H9 (cell line): ENCODE data around the gene FXYD3. TPM values are rescaled to one million over a fixed set of nuclear protein-coding genes. Genes with fewer than 3 reads are reported as not detected.
"Not testable (repeated sequence)": the region's sequence is repeated elsewhere in the genome, so short reads cannot be mapped to it uniquely, and the experiment has no call there.

ENCODE experiments used
- DNase-seq: peaks from one replicate; pipeline ENCODE4 v3.0.0-alpha.2; 2017
- H2AFZ ChIP-seq: one replicate; pipeline ENCODE4 v1.6.1; 2013; ENCODE audit warnings: mild to moderate bottlenecking, low read length, control low read depth, moderate library complexity
- H2AK5ac ChIP-seq: 2 replicates; pipeline ENCODE4 v1.6.1; 2013; ENCODE audit warnings: low read length, control low read depth, mixed read lengths; ENCODE audit not compliant: insufficient read length
- H2BK120ac ChIP-seq: one replicate; pipeline ENCODE4 v1.6.1; 2013; ENCODE audit warnings: low read depth, mild to moderate bottlenecking, low read length, control low read depth, inconsistent platforms; ENCODE audit not compliant: poor library complexity, severe bottlenecking
- H2BK12ac ChIP-seq: 2 replicates; pipeline ENCODE4 v1.6.1; 2013; ENCODE audit warnings: low read length, control low read depth, mixed read lengths, low read depth; ENCODE audit not compliant: insufficient read length
- H2BK15ac ChIP-seq: 2 replicates; pipeline ENCODE4 v1.6.1; 2013; ENCODE audit warnings: low read depth, low read length, control low read depth
- H2BK20ac ChIP-seq: one replicate; pipeline ENCODE4 v1.6.1; 2013; ENCODE audit warnings: low read depth, mild to moderate bottlenecking, low read length, control low read depth, inconsistent platforms; ENCODE audit not compliant: poor library complexity, severe bottlenecking
- H2BK5ac ChIP-seq: 2 replicates; pipeline ENCODE4 v1.6.1; 2013; ENCODE audit warnings: low read length, control low read depth, mixed read lengths; ENCODE audit not compliant: insufficient read length
- H3K14ac ChIP-seq: 2 replicates; pipeline ENCODE4 v1.6.1; 2013; ENCODE audit warnings: low read length, control low read depth; ENCODE audit not compliant: insufficient read depth
- H3K18ac ChIP-seq: 2 replicates; pipeline ENCODE4 v1.6.1; 2013; ENCODE audit warnings: low read depth, mild to moderate bottlenecking, mixed read lengths, low read length, control low read depth; ENCODE audit not compliant: insufficient read length
- H3K23ac ChIP-seq: 2 replicates; pipeline ENCODE4 v1.6.1; 2013; ENCODE audit warnings: low read length, control low read depth, mixed read lengths, low read depth; ENCODE audit not compliant: insufficient read length
- H3K23me2 ChIP-seq: 2 replicates; pipeline ENCODE4 v1.6.1; 2013; ENCODE audit warnings: low read depth, mild to moderate bottlenecking, mixed read lengths, low read length, control low read depth; ENCODE audit not compliant: insufficient read length, poor library complexity, severe bottlenecking
- H3K27ac ChIP-seq: 2 replicates; pipeline ENCODE4 v1.5.1; 2013; ENCODE audit warnings: low read length, control low read depth, mixed read lengths, low read depth; ENCODE audit not compliant: insufficient read length
- H3K27me3 ChIP-seq: 2 replicates; pipeline ENCODE4 v1.6.1; 2013; ENCODE audit warnings: low read length, control low read depth, inconsistent platforms; ENCODE audit not compliant: insufficient read depth
- H3K4ac ChIP-seq: 2 replicates; pipeline ENCODE4 v1.6.1; 2013; ENCODE audit warnings: low read depth, mild to moderate bottlenecking, control low read depth, inconsistent platforms, low read length, moderate library complexity
- H3K4me1 ChIP-seq: 2 replicates; pipeline ENCODE4 v1.6.1; 2013; ENCODE audit warnings: low read length, control low read depth, inconsistent platforms; ENCODE audit not compliant: insufficient read depth
- H3K4me2 ChIP-seq: 2 replicates; pipeline ENCODE4 v1.6.1; 2013; ENCODE audit warnings: low read length, control low read depth, mixed read lengths; ENCODE audit not compliant: insufficient read length, insufficient read depth
- H3K56ac ChIP-seq: 2 replicates; pipeline ENCODE4 v1.6.1; 2013; ENCODE audit warnings: low read depth, mild to moderate bottlenecking, mixed read lengths, low read length, control low read depth; ENCODE audit not compliant: insufficient read length
- H3K79me1 ChIP-seq: 2 replicates; pipeline ENCODE4 v1.6.1; 2013; ENCODE audit warnings: low read depth, mild to moderate bottlenecking, moderate library complexity, low read length, control low read depth, inconsistent platforms; ENCODE audit not compliant: insufficient read depth, poor library complexity, severe bottlenecking
- H3K79me2 ChIP-seq: 2 replicates; pipeline ENCODE4 v1.6.1; 2013; ENCODE audit warnings: low read length, control low read depth, inconsistent platforms; ENCODE audit not compliant: insufficient read depth
- H3K9ac ChIP-seq: 2 replicates; pipeline ENCODE4 v1.6.1; 2013; ENCODE audit warnings: low read length, control low read depth, mixed read lengths; ENCODE audit not compliant: insufficient read length; ENCODE audit errors: extremely low read depth
- H3K9me3 ChIP-seq: one replicate; pipeline ENCODE4 v1.6.1; 2013; ENCODE audit warnings: low read depth, low read length, inconsistent platforms; ENCODE audit not compliant: control insufficient read depth
- H3T11ph ChIP-seq: one replicate; pipeline ENCODE4 v1.6.1; 2013; ENCODE audit warnings: mild to moderate bottlenecking, low read length, control low read depth, inconsistent platforms
- H4K20me1 ChIP-seq: one replicate; pipeline ENCODE4 v1.6.1; 2013; ENCODE audit not compliant: control insufficient read depth, insufficient read length, insufficient read depth
- H4K5ac ChIP-seq: 2 replicates; pipeline ENCODE4 v1.6.1; 2013; ENCODE audit warnings: low read depth, mild to moderate bottlenecking, mixed read lengths, low read length, control low read depth; ENCODE audit not compliant: insufficient read length
- H4K8ac ChIP-seq: replicated peaks from 2 replicates; pipeline ENCODE4 v1.6.1; 2013; ENCODE audit warnings: low read length, control low read depth, mixed read lengths, low read depth; ENCODE audit not compliant: insufficient read length
- H4K91ac ChIP-seq: 2 replicates; pipeline ENCODE4 v1.6.1; 2013; ENCODE audit warnings: low read depth, mild to moderate bottlenecking, moderate library complexity, mixed read lengths, low read length, control low read depth; ENCODE audit not compliant: insufficient read length
- H3K27ac Mint-ChIP-seq, 3 experiments: 2 replicates in 2 of 3; 3 replicates in 1 of 3; pipeline ENCODE4 v1.8.0; 2020 to 2021; ENCODE audit warnings: mixed read lengths in 3 of 3, mild to moderate bottlenecking in 1 of 3, moderate library complexity in 1 of 3
- H3K27me3 Mint-ChIP-seq: 2 replicates; pipeline ENCODE4 v1.8.0; 2021; ENCODE audit warnings: low read depth, mild to moderate bottlenecking, moderate library complexity, mixed read lengths
- H3K36me3 Mint-ChIP-seq, 3 experiments: 2 replicates in 2 of 3; 3 replicates in 1 of 3; pipeline ENCODE4 v1.8.0; 2020 to 2021; ENCODE audit warnings: low read depth in 3 of 3, mixed read lengths in 3 of 3; ENCODE audit not compliant: insufficient read depth in 1 of 3
- H3K4me1 Mint-ChIP-seq, 2 experiments: 2 replicates each; pipeline ENCODE4 v1.8.0; 2020; ENCODE audit warnings: mixed read lengths in 2 of 2
- H3K4me3 Mint-ChIP-seq, 2 experiments: 2 replicates in 1 of 2; 3 replicates in 1 of 2; pipeline ENCODE4 v1.8.0; 2020 to 2021; ENCODE audit warnings: mild to moderate bottlenecking in 2 of 2, mixed read lengths in 2 of 2, moderate library complexity in 1 of 2
- H3K9me3 Mint-ChIP-seq, 2 experiments: 2 replicates in 1 of 2; 3 replicates in 1 of 2; pipeline ENCODE4 v1.8.0; 2020; ENCODE audit warnings: mild to moderate bottlenecking in 2 of 2, mixed read lengths in 2 of 2, moderate library complexity in 1 of 2
- CTCF ChIP-seq: fragments of 200-600 bp; sonication (generic); conservative IDR thresholded peaks from 3 replicates; pipeline ENCODE4 v1.8.0; 2021; ENCODE audit warnings: antibody characterized with exemption, mild to moderate bottlenecking
- WGBS: extraction: QIAGEN DNeasy Blood & Tissue Kit; methylation state at CpG from one replicate; pipeline ENCODE4 v1.1.7; 2013; ENCODE audit warnings: missing lambda C conversion rate, low lambda C conversion rate, mixed read lengths; ENCODE audit not compliant: insufficient read length; ENCODE audit errors: extremely low coverage; 5-methylcytosine and 5-hydroxymethylcytosine counted together
- total RNA-seq: library from RNA; stranded (reverse); gene quantifications from 2 replicates; pipeline ENCODE4 v1.2.1, GENCODE V29; 2021

FXYD3 gene
- total RNA-seq, 1 experiment from 2014 or later = 1.5 TPM

GRCh38 chr19:35151273-35152065 lies 35.8 kb downstream of the FXYD3 start:
- no peak overlapping the region for H2BK20ac ChIP-seq
- Mint-ChIP-seq H3K27ac (peak overlapping the region in 2 of 3 experiments; percentile 68 to 86; a peak in 3 of 7 replicates), H3K4me1 (peaks cover 47 to 53% of the 10 kb centered on the region in 2 experiments), H3K4me3 (no peak overlapping the region; a peak in 1 of 5 replicates), H3K9me3 (no peaks in the 10 kb centered on the region; a peak in 1 of 5 replicates), H3K27me3 (peaks cover 2% of the 10 kb centered on the region), H3K36me3 (peaks cover 2 to 8% (median 4%) of the 10 kb centered on the region in 3 experiments; a peak in 5 of 7 replicates)
- no peaks in the 10 kb centered on the region; the same call in 1 of the 2 replicates for H3K79me2 ChIP-seq
- no peak overlapping the region for H4K8ac ChIP-seq
- H3K14ac ChIP-seq = no peak overlapping the region
- H3K27ac ChIP-seq = no peak overlapping the region
- no peaks in the 10 kb centered on the region for H4K20me1 ChIP-seq
- H3K4me1 ChIP-seq = peaks cover 10% of the 10 kb centered on the region; the same call in 1 of the 2 replicates
- H3K9me3 ChIP-seq = no peaks in the 10 kb centered on the region
- no peak overlapping the region for H3K9ac ChIP-seq
- H3K4ac ChIP-seq = no peak overlapping the region
- no peak overlapping the region for H2BK120ac ChIP-seq
- WGBS = no CpG with 5 or more reads among the region's 20 CpGs
- no peak overlapping the region for H2BK12ac ChIP-seq
- DNase-seq = peak; percentile 61
- H4K91ac ChIP-seq = no peak overlapping the region
- no peak overlapping the region for H4K5ac ChIP-seq
- no peak overlapping the region for H3K56ac ChIP-seq
- no peak overlapping the region for H3K4me2 ChIP-seq
- H2BK15ac ChIP-seq = no peak overlapping the region
- H3K27me3 ChIP-seq = no peaks in the 10 kb centered on the region
- TF ChIP-seq CTCF = 0 out of 3 replicates have a peak, but pooled peaks have one; percentile 17
- H3K23ac ChIP-seq = no peak overlapping the region
- no peak overlapping the region for H2AK5ac ChIP-seq
- H3K79me1 ChIP-seq = no peaks in the 10 kb centered on the region
- H2BK5ac ChIP-seq = no peak overlapping the region
- H3K18ac ChIP-seq = no peak overlapping the region
- H3K23me2 ChIP-seq = peaks cover 19% of the 10 kb centered on the region
- no peak overlapping the region for H2AFZ ChIP-seq
- no peak overlapping the region for H3T11ph ChIP-seq

- H3K18ac ChIP-seq, H4K8ac ChIP-seq, H3K4me1 ChIP-seq, H3K9me3 Mint-ChIP-seq, H3K27ac ChIP-seq, H4K91ac ChIP-seq, H2BK12ac ChIP-seq, H2BK120ac ChIP-seq, H2BK20ac ChIP-seq, H2BK5ac ChIP-seq, H3K79me2 ChIP-seq, H2AK5ac ChIP-seq, DNase-seq, H2AFZ ChIP-seq, H4K5ac ChIP-seq, H3K4ac ChIP-seq, H3K27me3 ChIP-seq, H3K14ac ChIP-seq, H3K79me1 ChIP-seq, H3K23ac ChIP-seq, H3K9me3 ChIP-seq, H3K56ac ChIP-seq, H2BK15ac ChIP-seq, H3K9ac ChIP-seq, H4K20me1 ChIP-seq, H3K27me3 Mint-ChIP-seq, H3T11ph ChIP-seq: not testable (repeated sequence)
- H3K23me2 ChIP-seq = peaks cover 19% of the 10 kb centered on the region
- H3K4me3 Mint-ChIP-seq = peak overlapping the region; percentile 74 to 93
- no CpG with 5 or more reads among the region's 10 CpGs for WGBS
- H3K36me3 Mint-ChIP-seq = peaks cover 10 to 15% (median 11%) of the 10 kb centered on the region in 3 experiments; a peak in 6 of 7 replicates
- H3K4me2 ChIP-seq = peak overlapping the region; percentile 68
- H3K27ac Mint-ChIP-seq = peak overlapping the region in 1 of 3 experiments; percentile 92; a peak in 1 of 7 replicates
- peaks cover 49 to 55% of the 10 kb centered on the region in 2 experiments for H3K4me1 Mint-ChIP-seq
Observed at GRCh38 chr19:35153129-35153522, 37.5 kb downstream of the FXYD3 start.
